NCI-H2227 (cell line): ENCODE results near the gene TMEM140.

Experiments used
- DNase-seq: peaks from one replicate; lab custom pipeline; 2025; ENCODE audit not compliant: unreplicated experiment; lab: John Stamatoyannopoulos, UW

The TMEM140 gene

DNA sequence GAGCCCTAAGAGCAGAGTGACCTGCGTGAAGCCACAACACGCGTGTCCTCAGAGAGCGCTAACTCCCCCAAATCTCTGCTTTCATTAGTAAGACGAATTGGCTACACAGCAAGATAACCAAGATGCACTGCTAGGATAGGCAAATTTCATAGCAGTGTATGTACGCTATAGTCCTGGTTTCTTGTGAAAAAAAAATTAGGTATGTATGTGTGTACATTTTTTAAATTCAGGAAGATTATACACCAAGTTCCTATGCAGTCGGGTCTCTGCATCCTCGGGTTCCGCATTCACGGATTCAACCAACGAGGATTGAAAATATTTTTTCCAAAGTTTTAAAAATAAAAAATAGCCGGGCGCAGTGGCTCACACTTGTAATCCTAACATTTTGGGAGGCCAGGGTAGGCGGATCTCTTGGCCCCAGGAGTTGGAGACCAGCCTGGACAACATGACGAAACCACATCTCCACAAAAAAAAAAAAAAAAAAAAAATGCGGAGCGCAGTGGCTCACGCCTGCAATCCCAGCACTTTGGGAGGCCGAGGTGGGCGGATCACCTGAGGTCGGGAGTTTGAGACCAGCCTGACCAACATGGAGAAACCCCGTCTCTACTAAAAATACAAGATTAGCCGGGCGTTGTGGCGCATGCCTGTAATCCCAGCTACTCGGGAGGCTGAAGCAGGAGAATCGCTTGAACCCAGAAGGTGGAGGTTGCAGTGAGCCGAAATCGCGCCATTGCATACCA is 64.2 kb downstream of the TMEM140 start:
- peak; percentile 45 for DNase-seq

DNA sequence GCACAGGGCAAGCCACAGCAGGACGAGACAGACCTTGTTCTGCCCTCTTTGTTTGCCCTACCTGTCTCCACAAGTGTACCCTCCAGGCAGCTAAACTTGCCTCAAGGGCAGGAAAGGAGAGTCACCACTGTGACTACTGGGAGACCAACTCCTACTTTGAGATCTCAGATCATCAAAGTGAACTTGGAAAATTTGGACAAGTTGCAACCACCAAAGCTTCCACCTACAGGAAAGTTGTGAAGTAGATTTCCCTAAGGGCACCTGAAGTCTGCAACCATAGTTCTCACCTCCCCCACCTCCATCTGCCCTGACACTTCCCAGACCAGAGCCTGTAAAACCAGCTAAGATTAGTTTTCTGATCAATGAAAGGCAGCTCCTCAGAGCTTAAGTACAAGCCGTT is 66.0 kb downstream of the TMEM140 start:
- no peak for DNase-seq

DNA sequence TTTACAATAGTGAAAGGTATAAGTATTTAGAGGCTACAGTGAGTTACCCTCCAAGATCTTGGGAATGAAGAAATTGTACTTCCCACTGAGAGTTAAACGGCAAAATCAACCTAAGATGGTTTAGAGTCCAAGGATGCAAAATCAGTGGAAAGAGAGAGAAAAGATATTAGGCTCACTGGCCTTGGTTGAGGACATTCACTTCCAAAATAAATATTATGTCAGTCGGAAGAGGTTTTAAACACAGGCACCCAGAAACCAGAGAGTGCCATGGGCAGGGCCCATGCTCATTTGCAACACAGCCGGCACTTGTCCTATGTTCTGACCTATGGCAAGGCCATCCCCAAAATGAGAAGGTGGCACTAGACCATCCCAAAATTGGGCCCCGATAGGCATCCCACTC is 67.3 kb downstream of the TMEM140 start:
- no peak for DNase-seq

DNA sequence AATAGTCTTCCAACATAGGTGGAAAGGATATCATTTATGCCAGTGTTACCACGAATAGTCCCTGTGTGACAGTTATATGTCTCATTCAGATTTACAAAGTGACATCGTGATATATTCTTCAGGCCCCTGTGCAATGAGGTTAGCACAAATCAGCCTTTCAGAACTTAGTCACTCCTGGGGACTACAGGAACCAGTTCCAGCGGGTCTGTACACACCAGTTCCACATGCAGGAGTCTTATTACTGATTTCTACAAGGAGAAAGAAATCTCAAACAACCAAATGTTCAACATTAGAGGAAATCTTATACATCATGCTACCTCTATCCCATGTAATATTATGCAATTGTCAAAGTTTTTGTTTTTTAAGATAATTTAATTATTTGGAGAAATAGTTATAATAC is 67.8 kb downstream of the TMEM140 start:
- no peak for DNase-seq
